Measurements from ENCODE around the gene ADAMTSL1. TPM values are rescaled to one million over a fixed set of nuclear protein-coding genes. Genes with fewer than 3 reads are reported as not detected.

The ADAMTSL1 gene
- total RNA-seq, 2 experiments from 2014 or later = not detected

GRCh38 chr9:18825656-18826170 lies 351.8 kb downstream of the ADAMTSL1 start:
- peaks cover 19% of the 10 kb centered on the region for H3K4me1 Mint-ChIP-seq
- H3K9me3 Mint-ChIP-seq = no peaks in the 10 kb centered on the region
- ChIA-PET POLR2A (interaction anchor here (0.6 kb wide), 1 partner anchor 697 kb away, joined by 8 read pairs; no protein-coding TSS in a partner anchor), CTCF (interaction anchor here (0.6 kb wide), 1 partner anchor 375 kb away, joined by 4 read pairs; no protein-coding TSS in a partner anchor)
- H3K4me3 Mint-ChIP-seq = no peak overlapping the region
- H3K27ac Mint-ChIP-seq = peak overlapping the region; percentile 77
- DNase-seq = peak; percentile 36
- H3K27me3 Mint-ChIP-seq = no peaks in the 10 kb centered on the region
- no peaks in the 10 kb centered on the region for H3K36me3 Mint-ChIP-seq (ENCODE audit: low read depth)

DNA sequence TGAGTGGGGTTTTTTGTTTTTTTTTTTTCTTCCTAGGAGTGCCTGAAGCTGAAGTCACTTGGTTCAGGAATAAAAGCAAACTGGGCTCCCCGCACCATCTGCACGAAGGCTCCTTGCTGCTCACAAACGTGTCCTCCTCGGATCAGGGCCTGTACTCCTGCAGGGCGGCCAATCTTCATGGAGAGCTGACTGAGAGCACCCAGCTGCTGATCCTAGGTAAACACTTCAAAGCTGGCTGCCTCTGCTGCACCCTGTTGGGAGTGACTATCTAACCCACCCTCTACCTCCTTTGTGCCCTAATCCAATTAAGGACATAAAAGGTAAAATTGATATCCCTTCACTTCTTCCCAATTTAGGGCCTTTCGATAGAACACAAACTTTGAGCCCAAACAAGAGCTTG lies 352.3 kb downstream of the ADAMTSL1 start:
- Mint-ChIP-seq H3K27ac (peak overlapping the region; percentile 77), H3K9me3 (no peaks in the 10 kb centered on the region), H3K4me3 (no peak overlapping the region), H3K27me3 (no peaks in the 10 kb centered on the region), H3K36me3 (ENCODE audit: low read depth) (no peaks in the 10 kb centered on the region), H3K4me1 (peaks cover 19% of the 10 kb centered on the region)
- ChIA-PET CTCF (interaction anchor here (0.6 kb wide), 1 partner anchor 376 kb away, joined by 4 read pairs; no protein-coding TSS in a partner anchor), POLR2A (no interaction called here)
- no peak for DNase-seq

- Mint-ChIP-seq H3K27ac (no peak overlapping the region), H3K4me1 (peaks cover 19% of the 10 kb centered on the region), H3K36me3 (ENCODE audit: low read depth) (no peaks in the 10 kb centered on the region), H3K9me3 (no peaks in the 10 kb centered on the region), H3K4me3 (no peak overlapping the region), H3K27me3 (no peaks in the 10 kb centered on the region)
- CTCF ChIA-PET = no interaction called here
- DNase-seq = no peak
- POLR2A ChIA-PET = no interaction called here
Measured at GRCh38 chr9:18829066-18829465, 355.1 kb downstream of the ADAMTSL1 start.

GRCh38 chr9:18829873-18830272 lies 355.9 kb downstream of the ADAMTSL1 start:
- Mint-ChIP-seq H3K9me3 (no peaks in the 10 kb centered on the region), H3K27me3 (no peaks in the 10 kb centered on the region), H3K4me1 (peaks cover 16% of the 10 kb centered on the region), H3K4me3 (no peak overlapping the region), H3K36me3 (ENCODE audit: low read depth) (no peaks in the 10 kb centered on the region), H3K27ac (no peak overlapping the region)
- POLR2A ChIA-PET = no interaction called here
- CTCF ChIA-PET = no interaction called here
- no peak for DNase-seq

- H3K9me3 Mint-ChIP-seq = no peaks in the 10 kb centered on the region
- H3K36me3 Mint-ChIP-seq (ENCODE audit: low read depth) = no peaks in the 10 kb centered on the region
- POLR2A ChIA-PET = no interaction called here
- H3K27ac Mint-ChIP-seq = no peak overlapping the region
- CTCF ChIA-PET = no interaction called here
- DNase-seq = no peak
- no peaks in the 10 kb centered on the region for H3K4me1 Mint-ChIP-seq
- no peak overlapping the region for H3K4me3 Mint-ChIP-seq
- H3K27me3 Mint-ChIP-seq = peaks cover 11% of the 10 kb centered on the region
Measured at GRCh38 chr9:18834740-18835361, 360.9 kb downstream of the ADAMTSL1 start.

- H3K27me3 Mint-ChIP-seq = peaks cover 11% of the 10 kb centered on the region
- no peak for DNase-seq
- H3K9me3 Mint-ChIP-seq = no peaks in the 10 kb centered on the region
- POLR2A ChIA-PET = no interaction called here
- CTCF ChIA-PET = no interaction called here
- H3K36me3 Mint-ChIP-seq (ENCODE audit: low read depth) = no peaks in the 10 kb centered on the region
- no peaks in the 10 kb centered on the region for H3K4me1 Mint-ChIP-seq
- no peak overlapping the region for H3K4me3 Mint-ChIP-seq
- H3K27ac Mint-ChIP-seq = no peak overlapping the region
Measured at GRCh38 chr9:18837402-18837801, 363.4 kb downstream of the ADAMTSL1 start.

- H3K9me3 Mint-ChIP-seq = no peaks in the 10 kb centered on the region
- H3K36me3 Mint-ChIP-seq (ENCODE audit: low read depth) = no peaks in the 10 kb centered on the region
- peaks cover 3% of the 10 kb centered on the region for H3K27me3 Mint-ChIP-seq
- ChIA-PET CTCF (no interaction called here), POLR2A (no interaction called here)
- no peak overlapping the region for H3K27ac Mint-ChIP-seq
- H3K4me3 Mint-ChIP-seq = no peak overlapping the region
- no peaks in the 10 kb centered on the region for H3K4me1 Mint-ChIP-seq
- DNase-seq = no peak
Measured at GRCh38 chr9:18847576-18848275, 373.8 kb downstream of the ADAMTSL1 start.

- ChIA-PET POLR2A (no interaction called here), CTCF (no interaction called here)
- H3K27me3 Mint-ChIP-seq = peaks cover 3% of the 10 kb centered on the region
- DNase-seq = no peak
- H3K4me3 Mint-ChIP-seq = no peak overlapping the region
- no peak overlapping the region for H3K27ac Mint-ChIP-seq
- H3K36me3 Mint-ChIP-seq (ENCODE audit: low read depth) = no peaks in the 10 kb centered on the region
- no peaks in the 10 kb centered on the region for H3K4me1 Mint-ChIP-seq
- H3K9me3 Mint-ChIP-seq = no peaks in the 10 kb centered on the region
Measured at GRCh38 chr9:18848657-18849056, 374.7 kb downstream of the ADAMTSL1 start.

DNA sequence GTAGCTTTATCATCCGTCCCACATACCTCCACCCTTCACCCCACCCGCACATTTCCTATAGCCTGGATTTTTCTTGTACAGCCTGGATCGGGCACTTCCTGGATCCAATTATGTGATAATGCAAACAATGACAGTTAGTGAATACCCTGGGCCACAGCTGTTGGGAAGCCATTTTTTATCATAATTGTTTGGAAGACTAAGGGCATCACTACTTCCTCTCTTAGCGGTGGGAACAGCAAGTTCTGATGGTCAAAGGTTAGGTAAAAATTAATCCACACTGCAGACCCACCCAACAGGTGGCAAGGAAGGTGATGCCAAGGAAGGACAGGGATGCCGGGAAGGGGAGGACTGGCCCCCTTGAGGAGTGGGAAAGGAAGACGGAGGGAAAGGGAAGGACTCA lies 375.3 kb downstream of the ADAMTSL1 start:
- DNase-seq = no peak
- no peaks in the 10 kb centered on the region for H3K4me1 Mint-ChIP-seq
- H3K27me3 Mint-ChIP-seq = peaks cover 4% of the 10 kb centered on the region
- CTCF ChIA-PET = no interaction called here
- H3K4me3 Mint-ChIP-seq = no peak overlapping the region
- H3K36me3 Mint-ChIP-seq (ENCODE audit: low read depth) = no peaks in the 10 kb centered on the region
- POLR2A ChIA-PET = no interaction called here
- no peak overlapping the region for H3K27ac Mint-ChIP-seq
- H3K9me3 Mint-ChIP-seq = no peaks in the 10 kb centered on the region

- H3K4me3 Mint-ChIP-seq = no peak overlapping the region
- H3K9me3 Mint-ChIP-seq = no peaks in the 10 kb centered on the region
- POLR2A ChIA-PET = no interaction called here
- H3K36me3 Mint-ChIP-seq (ENCODE audit: low read depth) = no peaks in the 10 kb centered on the region
- no peak overlapping the region for H3K27ac Mint-ChIP-seq
- no peaks in the 10 kb centered on the region for H3K4me1 Mint-ChIP-seq
- peaks cover 7% of the 10 kb centered on the region for H3K27me3 Mint-ChIP-seq
- DNase-seq = no peak
- CTCF ChIA-PET = no interaction called here
Measured at GRCh38 chr9:18849890-18850677, 376.1 kb downstream of the ADAMTSL1 start.

- H3K36me3 Mint-ChIP-seq (ENCODE audit: low read depth) = no peaks in the 10 kb centered on the region
- no peak overlapping the region for H3K4me3 Mint-ChIP-seq
- ChIA-PET POLR2A (no interaction called here), CTCF (no interaction called here)
- no peak for DNase-seq
- H3K9me3 Mint-ChIP-seq = no peaks in the 10 kb centered on the region
- H3K27me3 Mint-ChIP-seq = peaks cover 7% of the 10 kb centered on the region
- no peak overlapping the region for H3K27ac Mint-ChIP-seq
- H3K4me1 Mint-ChIP-seq = no peaks in the 10 kb centered on the region
Measured at GRCh38 chr9:18851069-18851795, 377.3 kb downstream of the ADAMTSL1 start.

- H3K9me3 Mint-ChIP-seq = no peaks in the 10 kb centered on the region
- no peak for DNase-seq
- H3K27me3 Mint-ChIP-seq = peaks cover 7% of the 10 kb centered on the region
- no peak overlapping the region for H3K4me3 Mint-ChIP-seq
- ChIA-PET CTCF (no interaction called here), POLR2A (no interaction called here)
- no peak overlapping the region for H3K27ac Mint-ChIP-seq
- no peaks in the 10 kb centered on the region for H3K36me3 Mint-ChIP-seq (ENCODE audit: low read depth)
- H3K4me1 Mint-ChIP-seq = no peaks in the 10 kb centered on the region
Measured at GRCh38 chr9:18855656-18856055, 381.7 kb downstream of the ADAMTSL1 start.

DNA sequence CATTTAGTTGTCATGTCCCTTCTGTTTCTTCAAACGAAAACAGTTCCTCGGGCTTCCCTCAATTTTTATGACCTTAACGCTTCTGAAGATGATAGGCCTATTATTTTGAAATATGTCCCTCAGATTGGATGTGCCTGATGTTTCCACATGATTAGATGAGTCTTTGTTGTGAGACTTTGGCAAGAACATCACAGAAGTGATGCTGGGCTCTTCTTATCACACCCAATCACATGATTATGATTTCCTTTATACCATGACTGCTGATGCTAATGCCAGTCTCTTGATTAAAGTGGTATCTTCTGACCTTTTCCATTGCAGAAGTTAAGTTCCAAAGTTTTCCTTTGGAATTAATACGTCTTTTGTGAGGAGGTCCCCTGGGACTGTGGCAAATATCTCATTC lies 383.4 kb downstream of the ADAMTSL1 start:
- Mint-ChIP-seq H3K36me3 (ENCODE audit: low read depth) (no peaks in the 10 kb centered on the region), H3K4me3 (no peak overlapping the region), H3K27me3 (peaks cover 4% of the 10 kb centered on the region), H3K27ac (no peak overlapping the region), H3K4me1 (no peaks in the 10 kb centered on the region), H3K9me3 (no peaks in the 10 kb centered on the region)
- DNase-seq = no peak
- CTCF ChIA-PET = no interaction called here
- POLR2A ChIA-PET = no interaction called here
